OCI-M1 (cell line): Measurements from ENCODE around the gene LONP2.
"Not testable (repeated sequence)": the region's sequence is repeated elsewhere in the genome, so short reads cannot be mapped to it uniquely, and the experiment has no call there.

Experiments
- DNase-seq: peaks from one replicate; lab custom pipeline; 2025; lab: John Stamatoyannopoulos, UW

LONP2 gene

DNA sequence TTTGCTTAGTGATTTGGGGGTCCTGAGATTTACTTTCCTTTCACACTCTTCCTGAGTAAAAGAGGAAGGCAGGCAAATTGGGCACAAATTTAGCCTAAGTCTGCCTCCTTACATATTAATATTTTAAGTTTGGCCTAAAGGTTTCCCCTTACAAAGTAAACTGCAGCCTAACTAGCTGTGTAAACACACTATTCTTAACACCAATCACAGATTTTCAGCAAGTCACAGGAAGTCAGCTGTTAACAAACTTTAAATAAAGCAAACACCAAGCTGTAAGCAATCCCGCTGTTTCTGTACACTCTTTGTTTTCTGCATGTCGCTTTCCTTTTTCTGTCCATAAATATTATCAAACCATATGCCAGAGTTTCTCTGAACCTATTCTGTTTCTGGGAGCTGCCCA, 48.4 kb downstream of the LONP2 start:
- DNase-seq, result no peak

DNA sequence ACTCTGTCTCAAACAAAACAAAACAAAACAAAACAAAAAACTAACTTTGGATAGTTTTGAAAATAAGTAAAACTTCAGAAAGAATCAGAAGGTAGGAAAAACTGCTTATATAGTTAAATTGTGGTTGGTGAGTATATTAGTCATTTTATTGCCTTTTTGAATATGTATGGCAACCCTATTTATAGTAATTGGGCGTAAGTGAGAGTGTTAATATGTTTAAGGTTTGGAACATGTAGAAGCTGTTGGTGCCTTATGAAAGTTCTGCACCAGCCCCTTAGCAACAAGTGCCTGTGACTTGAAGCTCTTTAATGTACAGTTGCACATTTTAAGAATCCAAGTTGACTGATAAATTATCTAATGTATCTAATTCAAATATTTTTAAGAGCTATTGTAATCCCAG, 50.6 kb downstream of the LONP2 start:
- DNase-seq, result no peak

DNA sequence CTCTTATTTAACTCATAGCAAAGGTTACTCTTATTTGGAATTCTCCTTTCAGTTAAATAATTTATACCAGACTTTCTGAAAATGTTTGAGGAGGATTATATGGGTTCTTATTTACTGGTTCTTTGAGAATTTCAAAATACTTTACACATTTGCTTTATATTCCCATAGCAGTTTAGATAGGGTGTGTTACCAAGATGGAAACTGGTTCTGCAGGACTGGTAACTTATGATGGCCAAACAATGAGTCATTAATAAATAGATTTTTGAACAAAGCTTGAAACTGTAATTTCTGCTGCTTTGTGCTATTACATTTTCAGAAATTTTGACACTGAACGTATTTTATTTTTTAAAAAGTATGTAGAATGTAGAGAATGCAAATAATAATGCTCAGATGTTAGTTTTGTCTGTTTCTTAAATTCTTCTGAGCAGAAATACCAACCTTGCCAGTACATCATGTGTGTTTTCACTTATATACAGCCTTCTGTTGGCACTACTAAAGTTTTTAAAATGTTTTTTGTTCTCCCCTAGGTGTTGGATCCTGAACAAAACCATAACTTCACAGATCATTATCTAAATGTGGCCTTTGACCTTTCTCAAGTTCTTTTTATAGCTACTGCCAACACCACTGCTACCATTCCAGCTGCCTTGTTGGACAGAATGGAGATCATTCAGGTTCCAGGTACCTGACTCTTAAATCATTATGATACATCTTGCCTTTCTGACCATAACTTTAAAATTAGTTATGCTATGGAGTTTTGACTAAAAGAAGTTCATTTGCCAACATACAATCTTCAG, 51.6 kb downstream of the LONP2 start:
- no peak for DNase-seq

DNA sequence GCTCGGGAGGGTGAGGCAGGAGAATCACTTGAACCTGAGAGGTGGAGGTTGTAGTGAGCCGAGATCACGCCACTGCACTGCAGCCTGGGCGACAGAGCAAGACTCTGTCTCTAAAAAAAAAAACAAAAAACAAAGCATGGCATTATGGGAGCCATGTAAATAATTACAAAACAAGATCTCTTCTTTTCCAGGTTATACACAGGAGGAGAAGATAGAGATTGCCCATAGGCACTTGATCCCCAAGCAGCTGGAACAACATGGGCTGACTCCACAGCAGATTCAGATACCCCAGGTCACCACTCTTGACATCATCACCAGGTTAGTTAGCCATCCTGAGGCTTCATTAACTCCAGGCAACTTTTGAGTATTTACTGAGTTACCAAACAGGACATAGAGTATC, 55.4 kb downstream of the LONP2 start:
- peak; percentile 20 for DNase-seq

DNA sequence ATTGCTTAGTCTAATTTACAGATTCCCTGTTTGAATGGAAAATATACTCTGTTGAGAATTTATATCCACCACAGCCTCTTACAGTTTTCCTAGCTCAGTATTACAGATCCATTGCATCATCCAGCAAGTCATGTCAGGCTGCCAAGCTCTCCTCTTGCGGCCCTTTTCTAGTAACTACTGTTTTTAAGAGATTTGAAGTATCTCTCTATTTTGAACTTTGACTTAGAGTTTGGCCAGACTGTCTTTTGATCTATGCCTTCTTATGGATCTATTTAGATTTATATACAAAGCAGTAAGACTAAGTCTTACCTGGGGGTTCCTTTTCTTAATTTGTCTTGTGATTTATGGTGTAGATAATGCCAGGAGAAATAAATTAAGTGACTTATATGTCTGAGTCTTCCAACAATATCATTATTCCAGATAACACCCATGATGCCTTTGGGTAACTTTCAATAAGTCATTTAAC, 56.3 kb downstream of the LONP2 start:
- peak; percentile 83 for DNase-seq

DNA sequence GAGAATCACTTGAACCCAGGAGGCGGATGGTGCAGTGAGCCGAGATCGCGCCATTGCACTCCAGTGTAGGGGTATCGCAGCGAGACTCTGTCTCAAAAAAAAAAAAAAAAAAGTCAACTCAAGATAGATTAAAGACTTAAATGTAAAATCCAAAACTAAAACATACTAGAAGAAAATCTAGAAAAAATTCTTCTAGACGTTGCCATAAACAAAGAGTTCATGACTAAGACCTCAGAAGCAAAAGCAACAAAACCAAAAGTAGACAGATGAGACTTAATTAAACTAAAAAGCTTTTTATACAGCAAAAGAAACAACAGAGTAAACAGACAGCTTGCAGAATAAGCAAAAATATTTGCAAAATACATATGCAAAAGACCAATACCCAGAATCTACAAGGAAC, 64.4 kb downstream of the LONP2 start:
- DNase-seq, result no peak

DNA sequence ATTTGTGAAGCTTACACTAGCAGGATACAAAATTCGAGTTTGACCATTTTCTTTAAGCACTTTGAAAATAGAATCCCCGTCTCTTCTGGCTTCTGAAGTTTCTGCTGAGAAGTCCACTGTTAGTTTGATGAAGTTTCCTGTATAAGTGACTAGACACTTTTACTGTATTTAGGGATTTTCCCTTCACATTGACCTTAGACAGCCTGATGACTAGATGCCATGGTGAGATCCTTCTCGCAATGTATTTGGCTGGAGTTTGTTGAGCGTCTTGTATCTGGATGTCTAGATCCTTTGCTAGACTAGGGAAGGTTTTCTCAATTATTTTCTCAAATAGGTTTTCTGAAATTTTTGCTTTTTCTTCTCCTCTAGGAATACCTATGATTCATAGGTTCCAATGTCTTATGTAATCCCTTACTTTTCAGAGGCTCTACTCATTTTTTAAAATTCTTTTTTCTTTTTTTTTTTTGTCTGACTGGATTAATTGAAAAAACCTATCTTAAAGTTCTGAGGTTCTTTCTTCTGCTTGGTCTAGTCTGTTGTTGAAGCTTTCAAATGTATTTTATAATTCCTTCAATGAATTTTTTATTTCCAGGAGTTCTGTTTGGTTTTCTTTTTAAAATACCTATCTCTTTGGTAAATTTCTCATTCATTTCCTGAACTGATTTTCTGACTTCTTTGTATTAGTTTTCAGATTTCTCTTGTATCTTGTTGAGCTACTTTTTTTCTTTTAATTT, 67.0 kb downstream of the LONP2 start:
- no peak for DNase-seq

DNA sequence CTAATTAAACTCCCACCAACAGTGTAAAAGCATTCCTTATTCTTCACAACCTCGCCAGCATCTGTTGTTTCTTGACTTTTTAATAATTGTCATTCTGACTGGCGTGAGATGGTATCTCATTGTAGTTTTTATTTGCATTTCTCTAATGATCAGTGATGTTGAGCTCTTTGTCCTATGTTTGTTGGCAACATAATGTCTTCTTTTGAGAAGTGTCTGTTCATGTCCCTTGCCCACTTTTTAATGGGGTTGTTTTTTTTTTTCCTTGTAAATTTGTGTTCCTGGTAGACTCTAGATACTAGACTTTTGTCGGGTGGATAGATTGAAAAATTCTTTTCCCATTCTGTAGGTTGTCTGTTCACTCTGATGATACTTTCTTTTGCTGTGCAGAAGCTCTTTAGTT, 69.8 kb downstream of the LONP2 start:
- DNase-seq, result not testable (repeated sequence)

DNA sequence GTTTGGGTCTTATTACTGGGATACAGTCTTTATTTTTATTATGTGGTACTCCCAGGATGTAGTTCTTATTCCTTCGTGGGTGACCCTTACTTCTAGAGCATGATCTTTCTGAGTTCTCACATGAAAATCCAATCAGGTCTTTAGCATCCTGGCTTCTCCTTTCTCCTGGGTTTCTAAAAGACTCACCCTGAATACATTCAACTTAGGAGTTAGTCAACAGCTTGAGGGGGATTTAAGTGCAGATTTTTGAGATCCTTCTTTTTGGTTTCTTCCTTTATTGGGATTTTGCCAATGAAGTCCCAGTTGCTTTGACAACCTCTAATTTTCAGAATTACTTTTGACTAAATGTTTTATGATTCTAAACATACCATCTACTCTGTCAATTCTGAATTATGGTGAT, 72.9 kb downstream of the LONP2 start:
- no peak for DNase-seq

DNA sequence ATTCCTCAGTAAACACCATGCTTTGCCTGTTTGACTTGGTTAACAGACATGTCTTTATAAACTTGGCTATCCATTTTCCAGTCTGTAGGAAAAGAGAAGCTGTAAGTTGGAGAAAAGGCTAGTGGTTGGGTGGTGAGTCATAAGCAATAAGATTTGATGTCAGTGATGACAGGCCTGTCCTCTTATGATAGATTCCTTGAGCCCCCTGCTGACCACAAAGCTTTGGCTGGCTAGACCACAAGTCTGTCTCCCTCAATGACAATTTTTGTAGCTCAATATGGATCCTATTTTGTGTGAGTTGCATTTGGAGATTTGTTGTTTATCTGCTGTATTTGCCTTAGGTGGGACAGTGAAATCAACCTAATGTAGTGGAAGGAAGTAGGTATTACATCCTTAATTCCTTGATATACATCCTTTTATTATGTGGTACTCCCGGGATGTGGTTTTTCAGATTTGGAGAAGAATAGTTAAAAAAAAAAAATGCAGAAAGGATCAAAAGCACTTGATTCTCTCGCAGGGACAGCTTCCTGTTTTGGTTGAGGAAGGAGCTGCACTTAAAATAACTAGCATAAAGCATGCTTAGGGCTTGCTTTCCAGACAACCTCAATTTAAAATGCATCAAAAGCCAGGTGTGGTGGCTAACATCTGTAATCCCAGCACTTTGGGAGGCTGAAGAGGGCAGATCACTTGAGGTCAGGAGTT, 73.7 kb downstream of the LONP2 start:
- DNase-seq, result peak; percentile 84

DNA sequence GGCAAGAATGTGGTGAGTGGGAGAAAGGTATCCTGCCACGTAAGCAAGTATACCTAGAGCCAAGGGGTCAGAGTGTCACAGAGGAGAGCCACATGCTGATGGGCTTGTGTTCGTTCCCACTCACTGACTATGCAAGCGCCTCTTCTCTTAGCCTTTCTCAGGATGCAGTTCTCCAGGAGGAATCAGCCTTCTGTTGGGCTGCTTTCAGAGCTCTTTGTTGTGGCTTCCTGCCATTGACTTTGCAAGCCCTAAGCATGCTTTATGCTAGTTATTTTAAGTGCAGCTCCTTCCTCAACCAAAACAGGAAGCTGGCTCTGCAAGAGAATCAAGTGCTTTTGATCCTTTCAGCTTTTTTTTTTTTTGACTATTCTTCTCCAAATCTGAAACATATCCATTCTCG, 74.5 kb downstream of the LONP2 start:
- DNase-seq, result no peak

DNA sequence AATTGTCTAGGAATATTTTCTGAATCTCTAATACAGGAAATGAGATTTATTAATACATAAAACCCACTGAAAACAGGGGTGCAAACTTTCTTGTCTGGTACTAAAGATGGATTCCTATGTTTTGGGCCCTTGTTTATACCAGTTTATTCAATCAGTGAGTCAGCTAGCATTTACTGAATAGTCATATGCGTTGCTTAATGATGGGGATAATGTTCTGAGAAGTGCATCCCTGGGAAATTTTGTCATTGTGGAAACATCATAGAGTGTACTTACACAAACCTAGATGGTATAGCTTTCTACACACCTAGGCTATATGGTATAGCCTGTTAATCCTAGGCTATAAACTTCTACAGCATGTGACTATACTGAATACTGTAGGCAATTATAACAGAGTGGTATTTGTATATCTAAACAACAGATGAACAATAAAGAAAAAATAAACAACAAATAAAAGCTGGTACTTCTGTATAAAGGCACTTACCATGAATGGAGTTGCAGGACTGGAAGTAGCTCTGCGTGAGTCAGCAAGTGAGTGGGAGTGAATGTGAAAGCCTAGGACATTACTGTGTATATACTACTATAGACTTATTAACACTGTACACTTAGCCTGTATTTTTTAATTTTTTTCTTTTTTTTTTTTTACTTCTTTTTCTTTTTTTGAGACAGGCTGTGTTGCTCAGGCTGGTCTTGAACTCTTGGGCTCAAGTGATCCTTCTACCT, 77.4 kb downstream of the LONP2 start:
- no peak for DNase-seq

DNA sequence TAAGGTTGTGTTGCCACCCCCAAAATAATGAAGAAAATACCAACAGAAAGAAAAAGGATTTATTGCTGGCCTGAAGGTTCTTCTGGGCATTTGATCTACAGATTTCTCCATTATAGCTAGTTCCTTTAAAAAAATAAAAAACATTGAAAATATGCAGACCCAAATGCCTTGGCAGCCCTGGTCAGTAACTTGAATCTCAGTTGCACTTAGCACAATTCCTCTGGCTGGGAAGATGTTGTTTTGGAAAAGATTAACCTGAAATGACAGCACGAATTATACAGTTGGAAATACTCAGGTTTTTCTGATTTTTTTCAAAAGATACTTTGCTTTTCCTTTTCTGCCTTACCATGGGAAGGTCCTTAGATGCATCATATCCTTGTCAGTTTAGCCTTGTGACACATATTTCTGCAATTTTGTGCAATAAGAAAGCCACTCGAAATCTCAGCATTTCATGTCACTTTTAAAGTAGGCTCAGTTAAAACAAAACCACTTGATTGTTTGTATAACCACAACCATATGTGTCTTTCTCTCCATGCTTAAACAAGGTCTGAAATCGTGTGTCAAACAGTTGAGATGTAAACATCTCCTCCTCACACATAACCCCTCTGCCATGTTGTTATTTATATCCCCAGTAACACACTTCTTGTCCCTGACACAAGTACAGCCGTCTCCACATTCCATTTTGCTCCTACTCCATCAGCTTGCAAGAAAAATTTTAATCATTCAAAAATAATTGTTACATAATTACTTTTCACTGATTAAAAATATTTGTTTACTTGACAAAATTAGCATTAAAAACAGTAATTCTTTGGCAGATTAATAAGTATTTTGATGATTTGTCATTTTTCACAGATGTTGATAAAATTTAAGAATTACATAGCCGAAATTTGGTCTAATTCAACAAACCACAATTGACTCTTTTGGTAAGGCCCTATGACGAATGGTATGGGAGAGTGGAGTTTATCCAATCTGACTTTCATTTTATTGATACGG, 80.0 kb downstream of the LONP2 start:
- DNase-seq, result no peak

DNA sequence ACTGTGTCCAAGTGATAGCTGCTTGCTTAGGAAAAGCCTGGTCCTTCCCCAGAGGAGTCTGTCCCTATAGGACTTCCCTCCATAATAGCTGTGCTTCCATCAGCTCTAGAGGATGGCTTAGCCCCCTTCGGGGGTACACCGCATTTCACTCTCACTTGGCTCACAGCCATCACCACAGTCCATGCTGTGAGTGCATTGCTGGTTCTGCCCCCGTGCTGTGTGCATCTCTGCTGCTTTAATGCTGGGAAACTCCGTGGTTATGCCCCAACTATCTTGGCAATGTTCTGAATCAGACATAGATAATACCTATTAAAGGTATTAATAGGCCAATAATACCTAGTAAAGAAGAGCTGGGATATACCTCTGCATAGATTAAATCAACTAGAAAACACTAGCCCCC, 82.8 kb downstream of the LONP2 start:
- DNase-seq, result no peak

DNA sequence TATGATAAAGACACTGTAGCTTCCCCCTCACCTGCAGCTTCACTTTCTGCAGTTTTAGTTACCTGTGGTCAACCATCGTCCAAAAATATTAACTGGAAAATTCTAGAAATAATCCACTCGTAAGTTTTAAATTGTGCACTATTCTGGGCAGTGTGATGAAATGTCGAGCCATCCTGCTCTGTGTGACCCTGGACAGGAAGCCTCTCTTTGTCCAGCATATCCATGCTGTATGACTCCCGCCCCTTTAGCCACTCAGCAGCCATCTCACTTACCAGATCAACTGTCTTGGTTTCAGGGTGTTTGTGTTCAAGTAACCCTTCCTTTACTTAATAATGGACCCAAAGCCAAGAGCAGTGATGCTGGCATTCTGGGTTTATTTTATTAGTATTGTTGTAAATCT, 85.0 kb downstream of the LONP2 start:
- DNase-seq, result no peak

DNA sequence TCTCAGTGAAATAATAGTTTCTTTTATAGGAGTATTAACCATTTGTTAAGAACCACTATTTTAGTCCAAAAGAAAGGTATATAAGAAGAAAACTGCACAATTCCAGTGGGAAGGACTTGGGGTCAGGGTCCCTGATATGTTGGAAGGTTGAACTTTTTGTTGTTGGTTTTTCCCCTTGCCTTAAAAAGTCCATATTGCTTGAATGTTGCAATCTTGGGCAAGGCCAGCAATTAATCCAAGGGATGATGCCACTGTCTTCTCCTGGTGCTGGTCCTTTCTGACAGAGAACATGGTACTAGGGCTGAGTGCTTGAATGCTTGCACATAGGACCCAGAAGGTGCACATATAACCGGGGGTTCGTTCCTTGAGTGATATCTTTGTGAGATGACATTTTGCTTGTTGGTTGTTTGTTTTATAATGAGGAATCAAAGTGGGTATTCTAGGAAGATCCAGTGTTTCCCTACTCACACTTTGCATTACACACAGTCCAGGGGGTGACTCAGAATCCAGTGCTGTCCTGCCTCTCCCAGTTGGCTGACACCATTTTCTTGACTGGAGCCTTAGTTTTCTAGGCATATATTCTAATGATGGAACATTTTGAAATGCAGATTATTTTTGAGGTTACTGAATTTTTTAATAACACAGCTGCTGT, 86.2 kb downstream of the LONP2 start:
- no peak for DNase-seq

DNA sequence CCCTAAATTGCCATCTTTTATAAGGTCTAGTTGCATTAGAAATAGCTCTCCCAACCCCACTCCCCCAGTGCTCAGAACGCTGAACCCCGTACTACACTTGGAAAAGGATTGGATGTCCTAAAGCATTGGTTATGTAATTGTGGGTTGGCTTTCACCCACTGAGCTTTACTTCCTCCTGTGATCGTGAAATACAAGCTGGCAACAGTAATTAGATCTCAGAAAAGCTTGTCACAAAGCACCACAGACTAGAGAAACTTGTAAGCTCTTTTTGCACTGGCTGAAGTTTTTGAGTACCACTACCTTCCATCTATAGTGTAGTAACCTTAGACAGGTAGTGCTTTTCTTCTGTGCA, 86.7 kb downstream of the LONP2 start:
- DNase-seq, result no peak

DNA sequence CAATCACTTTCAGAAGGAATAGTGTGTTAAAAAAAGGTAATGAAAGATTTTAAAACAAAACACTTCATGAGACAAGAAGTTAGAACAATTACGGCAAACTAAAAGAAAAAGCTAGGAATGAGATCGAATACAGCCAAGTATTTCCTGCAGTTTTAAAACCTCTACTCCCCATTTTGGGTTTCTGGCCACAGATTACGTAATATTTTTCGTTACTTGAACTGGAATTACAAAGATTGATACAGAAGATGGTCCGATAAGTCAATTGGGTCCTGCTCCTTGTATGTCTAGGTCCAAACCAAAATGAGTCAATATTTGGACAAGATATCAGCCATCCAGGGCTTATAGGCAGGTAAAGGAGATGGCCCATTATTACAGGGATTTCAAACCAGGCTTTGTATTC, 88.9 kb downstream of the LONP2 start:
- DNase-seq, result no peak

DNA sequence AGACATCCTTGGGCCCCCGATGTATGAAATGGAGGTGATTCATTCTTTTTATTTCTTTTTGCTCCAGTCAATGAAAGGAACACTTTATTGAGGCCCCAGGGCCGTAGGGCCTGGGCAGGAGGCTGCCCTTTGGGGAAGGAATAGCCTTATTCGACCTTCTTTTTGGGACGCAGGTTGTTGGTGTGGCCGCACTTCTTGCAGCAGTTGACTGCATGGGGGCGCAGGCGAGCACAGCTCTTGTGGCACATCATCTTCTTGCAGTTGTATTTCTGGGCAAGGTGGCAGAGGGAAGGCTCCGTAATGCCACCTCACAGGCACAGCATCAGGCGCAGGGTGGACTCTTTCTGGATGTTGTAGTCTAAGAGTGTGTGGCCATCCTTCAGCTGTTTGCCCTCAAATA, 90.2 kb downstream of the LONP2 start:
- no peak for DNase-seq

DNA sequence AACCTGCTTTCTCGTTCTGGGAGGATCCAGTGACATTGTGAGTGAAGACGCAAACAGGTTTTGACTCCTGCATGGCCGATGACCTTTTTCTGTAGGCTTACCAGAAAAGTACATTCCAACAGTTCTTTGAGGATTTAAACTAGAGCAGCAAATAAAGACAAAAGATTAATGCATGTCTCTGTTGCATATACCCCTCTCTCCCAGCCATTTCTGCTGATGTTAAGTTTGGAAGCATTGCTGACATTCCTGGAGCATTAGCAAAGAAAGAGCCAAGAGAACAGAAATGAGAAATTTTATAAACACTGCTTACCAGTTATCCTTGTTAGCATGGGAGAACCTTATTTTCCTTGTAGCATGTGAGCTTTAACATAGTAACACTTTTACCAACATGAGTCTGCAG, 91.9 kb downstream of the LONP2 start:
- no peak for DNase-seq

DNA sequence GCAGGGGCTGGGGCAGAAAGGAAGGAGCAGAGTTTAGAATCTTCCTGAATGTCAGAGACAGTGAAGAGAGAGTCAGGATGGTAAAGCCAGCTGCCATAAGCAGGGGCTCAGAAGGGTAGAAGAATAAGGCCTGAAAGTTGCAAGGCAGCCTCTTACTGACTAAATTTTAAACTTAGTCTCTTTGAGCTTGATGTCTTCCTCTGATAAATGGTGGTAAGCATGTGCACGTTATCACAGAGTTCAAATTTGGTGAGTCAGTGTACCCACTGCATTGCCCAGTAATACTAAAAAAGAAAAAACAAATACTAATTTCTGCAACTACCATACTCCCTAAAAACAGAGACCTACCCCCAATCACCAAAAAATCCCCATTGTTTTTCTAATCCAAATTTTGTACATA, 96.0 kb downstream of the LONP2 start:
- no peak for DNase-seq
